HG02610 (cell line): ENCODE data around the gene ZC3H11A.
"Not testable (repeated sequence)": the region's sequence is repeated elsewhere in the genome, so short reads cannot be mapped to it uniquely, and the experiment has no call there.

Source experiments
- ATAC-seq: cut with Tn5 transposase; IDR thresholded peaks from one replicate; pipeline ENCODE4 v1.9.1; 2021; ENCODE audit warnings: mild to moderate bottlenecking, moderate library complexity; ENCODE audit not compliant: unreplicated experiment

The ZC3H11A gene

DNA sequence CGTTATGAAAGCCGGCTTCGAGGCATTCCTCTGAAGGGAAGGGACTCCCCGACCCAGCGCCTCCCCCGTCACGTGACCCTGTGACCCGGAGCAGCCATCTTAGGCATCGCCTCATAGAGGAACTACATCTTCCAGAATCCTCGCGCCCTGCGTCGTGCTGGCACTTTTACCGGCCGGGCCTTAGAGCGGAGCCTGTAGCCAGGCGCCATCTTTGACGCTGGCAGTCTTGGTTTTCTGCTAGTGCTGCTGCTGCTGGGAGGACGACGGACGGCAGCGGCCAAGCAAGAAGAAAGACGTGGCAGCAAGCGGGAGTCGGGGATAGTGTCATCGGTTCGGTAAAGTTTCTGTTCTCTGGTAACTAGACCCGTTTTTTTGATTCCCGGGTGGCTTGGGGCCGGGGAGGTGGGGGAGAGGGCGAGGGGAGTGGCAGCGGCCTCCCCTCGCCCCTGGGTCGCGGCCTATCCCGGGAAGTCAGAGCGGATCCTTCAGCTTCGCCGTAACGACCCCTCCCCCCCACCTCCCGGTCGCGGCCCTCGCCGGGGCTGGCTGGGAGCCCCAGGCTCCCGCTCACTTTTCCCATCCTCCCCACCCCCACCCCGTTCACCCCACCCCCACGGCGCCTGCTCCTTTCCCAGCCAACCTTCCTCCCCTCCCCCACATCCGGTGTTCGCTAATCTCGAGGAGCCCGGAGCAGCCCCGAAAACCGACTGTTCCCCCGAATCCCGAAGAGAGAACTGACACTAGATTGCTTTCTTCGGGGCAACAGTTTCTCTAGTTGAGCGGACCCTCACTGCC, at the start of gene ZC3H11A, which contains the start of gene ZBED6:
ZC3H11A (plus strand) TSS at position 183 of the 795 bp plus-strand sequence. CDS start 21,448 bp downstream, outside the sequence.
ZBED6 (plus strand) TSS at position 183 of the 795 bp plus-strand sequence. CDS start 1,900 bp downstream, outside the sequence.
- peak; percentile 96 for ATAC-seq

DNA sequence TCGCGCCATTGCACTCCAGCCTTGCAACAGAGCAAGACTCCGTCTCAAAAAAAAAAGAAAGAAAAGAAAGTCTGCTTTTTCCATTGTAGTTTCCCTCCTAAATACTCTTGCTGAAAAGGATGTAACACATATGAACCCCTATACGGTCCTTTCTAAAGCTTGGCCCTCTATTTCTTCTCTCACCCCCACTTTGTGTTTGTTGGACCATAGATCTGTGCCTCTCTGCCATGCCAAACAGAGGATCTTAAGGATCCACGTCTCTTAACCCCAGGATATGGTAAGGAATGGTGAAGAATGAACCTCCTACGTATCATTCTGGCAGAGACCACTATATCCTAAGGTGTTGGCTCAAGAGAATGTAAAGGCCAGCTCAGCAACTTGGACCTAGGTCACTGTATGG, 49.1 kb upstream of the ZC3H11A start:
- ATAC-seq: no peak

- ATAC-seq: no peak
Measured at GRCh38 chr1:203751051-203751450, 44.4 kb upstream of the ZC3H11A start.

DNA sequence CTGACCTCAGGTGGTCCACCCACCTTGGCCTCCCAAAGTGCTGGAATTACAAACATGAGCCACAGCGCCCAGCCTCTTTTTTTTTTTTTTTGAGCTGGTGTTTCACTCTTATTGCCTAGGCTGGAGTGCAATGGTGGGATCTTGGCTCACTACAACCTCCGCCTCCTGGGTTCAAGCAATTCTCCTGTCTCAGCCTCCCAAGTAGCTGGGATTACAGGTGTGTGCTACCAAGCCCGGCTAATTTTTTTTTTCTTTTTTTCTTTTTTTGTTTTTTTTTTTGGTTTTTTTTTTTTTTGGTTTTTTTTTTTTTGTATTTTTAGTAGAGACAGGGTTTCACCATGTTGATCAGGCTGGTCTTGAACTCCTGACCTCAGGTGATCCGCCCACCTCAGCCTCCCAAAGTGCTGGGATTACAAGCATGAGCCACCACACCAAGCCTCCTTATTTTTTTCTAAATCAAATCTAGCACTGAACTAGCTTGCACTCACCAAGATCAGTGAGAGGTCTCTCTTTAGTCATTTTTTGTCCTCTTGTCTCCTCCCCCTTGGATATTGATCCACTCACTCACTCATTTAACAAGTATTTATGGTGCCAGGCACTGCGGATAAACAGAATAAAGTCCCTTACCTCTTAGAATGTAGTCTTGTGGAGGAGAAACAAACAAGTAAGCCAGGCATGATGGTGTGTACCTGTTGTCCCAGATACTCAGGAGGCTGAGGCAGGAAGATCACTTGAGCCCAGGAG, 43.6 kb upstream of the ZC3H11A start:
- not testable (repeated sequence) for ATAC-seq

DNA sequence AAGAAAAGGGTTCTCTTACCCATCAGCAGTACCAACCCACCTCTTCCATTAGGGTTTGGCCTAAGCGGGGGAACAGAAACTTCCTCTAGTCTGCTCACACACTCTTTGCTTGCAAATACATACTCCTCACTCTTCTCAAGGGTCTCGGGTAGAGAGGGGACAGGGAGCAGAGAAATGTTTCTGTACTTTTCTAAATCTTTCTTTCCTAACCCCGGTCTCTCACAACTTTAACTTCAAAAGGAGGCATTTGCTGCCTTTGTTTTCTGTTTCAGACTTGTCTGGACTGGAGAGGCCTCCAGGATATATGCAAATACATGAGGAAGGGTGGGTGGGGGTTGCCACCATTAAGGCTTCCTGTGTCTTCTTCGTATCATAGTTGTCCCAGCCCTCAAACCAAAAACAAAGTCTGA, 41.0 kb upstream of the ZC3H11A start:
- no peak for ATAC-seq

GRCh38 chr1:203756036-203756435, 39.4 kb upstream of the ZC3H11A start:
- ATAC-seq: no peak

DNA sequence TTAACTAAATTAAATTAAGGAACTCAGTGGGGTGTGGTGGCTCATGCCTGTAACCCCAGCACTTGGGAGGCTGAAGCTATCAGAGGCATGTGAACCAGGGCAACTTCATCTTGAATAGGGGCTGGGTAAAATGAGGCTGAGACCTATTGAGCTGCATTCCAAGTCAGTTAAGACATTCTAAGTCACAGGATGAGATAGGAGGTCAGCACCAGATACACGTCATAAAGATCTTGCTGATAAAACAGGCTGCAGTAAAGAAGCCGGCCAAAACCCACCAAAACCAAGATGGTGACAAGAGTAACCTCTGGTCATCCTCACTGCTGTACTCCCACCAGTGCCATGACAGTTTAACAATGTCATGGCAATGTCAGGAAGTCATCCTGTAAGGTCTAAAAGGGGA, 36.7 kb upstream of the ZC3H11A start:
- not testable (repeated sequence) for ATAC-seq

DNA sequence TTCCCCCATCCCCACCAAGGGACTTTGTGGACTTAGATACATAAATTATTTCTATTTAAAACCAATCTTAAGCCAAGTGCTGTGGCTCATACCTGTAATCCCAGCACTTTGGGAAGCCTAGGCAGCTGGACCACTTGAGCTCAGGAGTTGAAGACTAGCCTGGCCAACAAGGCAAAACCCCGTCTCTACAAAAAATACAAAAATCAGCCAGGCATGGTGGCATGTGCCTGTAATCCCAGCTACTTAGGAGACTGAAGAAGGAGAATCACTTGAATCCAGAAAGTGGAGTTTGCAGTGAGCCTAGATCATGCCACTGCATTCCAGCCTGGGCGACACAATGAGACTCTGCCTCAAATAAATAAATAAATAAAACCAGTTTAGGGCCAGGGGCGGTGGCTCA, 34.9 kb upstream of the ZC3H11A start:
- no peak for ATAC-seq

DNA sequence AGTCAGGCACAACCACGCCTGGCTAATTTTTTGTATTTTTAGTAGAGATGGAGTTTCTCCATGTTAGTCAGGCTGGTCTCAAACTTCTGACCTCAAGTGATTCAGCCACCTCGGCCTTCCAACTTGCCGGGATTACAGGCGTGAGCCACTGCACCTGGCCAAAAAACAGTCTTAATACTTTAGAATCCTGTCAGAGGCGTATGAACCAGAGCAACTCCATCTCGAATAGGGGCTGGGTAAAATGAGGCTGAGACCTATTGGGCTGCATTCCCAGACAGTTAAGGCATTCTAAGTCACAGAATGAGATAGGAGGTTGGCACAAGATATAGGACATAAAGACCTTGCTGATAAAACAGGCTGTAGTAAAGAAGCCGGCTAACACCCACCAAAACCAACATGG, 33.5 kb upstream of the ZC3H11A start:
- not testable (repeated sequence) for ATAC-seq

GRCh38 chr1:203763505-203763904, 31.9 kb upstream of the ZC3H11A start:
- ATAC-seq: no peak

- ATAC-seq: no peak
Measured at GRCh38 chr1:203764105-203765028, 31.1 kb upstream of the ZC3H11A start.

- peak; percentile 45 for ATAC-seq
Measured at GRCh38 chr1:203765029-203765837, 30.2 kb upstream of the ZC3H11A start, which contains the start of gene LAX1. LAX1 (plus strand) TSS chr1:203765183; CDS start chr1:203765566, 383 bp downstream.

- ATAC-seq: no peak
Measured at GRCh38 chr1:203768256-203768655, 27.2 kb upstream of the ZC3H11A start.

DNA sequence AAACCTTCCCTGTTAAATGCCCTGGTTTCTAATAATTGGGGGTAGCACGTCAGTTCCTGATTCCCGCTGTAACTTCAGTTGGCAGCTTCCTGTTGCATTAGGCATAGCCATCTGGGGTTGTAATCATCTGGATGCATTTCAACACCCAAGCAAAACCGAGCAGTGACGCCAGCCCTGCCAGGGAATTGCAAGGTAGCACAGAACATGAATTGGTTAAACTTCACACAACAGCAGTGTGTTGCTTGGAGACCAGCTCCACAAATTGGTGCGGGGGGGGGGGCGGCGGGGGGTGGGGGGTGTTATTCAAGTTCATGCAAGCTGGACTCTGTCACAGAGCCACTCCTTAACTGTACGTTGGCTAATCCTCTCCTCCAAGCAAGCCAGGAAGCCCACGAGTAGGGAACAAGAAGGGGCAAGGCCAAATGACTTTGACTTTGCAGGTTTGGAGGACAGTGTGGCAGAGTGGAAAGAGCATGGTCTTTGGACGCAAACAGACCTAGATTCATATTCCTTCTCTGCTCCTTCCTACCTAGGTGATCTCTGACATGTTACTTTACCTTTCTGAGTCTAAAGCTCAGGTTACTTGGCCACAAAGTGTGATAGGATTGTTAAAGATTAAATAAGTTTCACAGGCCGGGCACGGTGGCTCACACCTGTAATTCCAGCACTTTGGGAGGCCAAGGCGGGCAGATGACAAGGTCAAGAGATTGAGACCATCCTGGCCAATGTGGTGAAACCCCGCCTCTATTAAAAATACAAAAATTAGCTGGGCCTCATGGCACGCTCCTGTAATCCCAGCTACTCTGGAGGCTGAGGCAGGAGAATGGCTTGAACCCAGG, 25.7 kb upstream of the ZC3H11A start:
- no peak for ATAC-seq

DNA sequence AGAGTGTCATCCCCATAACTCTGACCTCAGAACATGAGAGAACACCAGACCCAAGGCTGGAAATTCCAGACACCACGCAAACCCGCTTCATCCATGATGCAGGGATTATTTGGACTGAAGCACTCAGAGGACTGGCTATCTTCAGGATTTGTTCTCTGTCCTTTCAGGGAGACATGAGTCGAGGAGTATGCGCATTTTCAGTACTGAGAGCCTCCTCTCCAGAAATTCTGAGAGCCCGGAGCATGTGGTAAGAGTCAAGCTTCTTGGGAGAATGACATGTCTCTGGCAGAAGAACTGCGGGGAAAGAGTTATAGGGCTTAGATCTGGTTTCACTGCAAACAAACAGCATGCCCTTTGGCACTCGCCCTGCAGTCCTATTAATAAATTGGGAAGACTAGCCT, 23.5 kb upstream of the ZC3H11A start:
- no peak for ATAC-seq

DNA sequence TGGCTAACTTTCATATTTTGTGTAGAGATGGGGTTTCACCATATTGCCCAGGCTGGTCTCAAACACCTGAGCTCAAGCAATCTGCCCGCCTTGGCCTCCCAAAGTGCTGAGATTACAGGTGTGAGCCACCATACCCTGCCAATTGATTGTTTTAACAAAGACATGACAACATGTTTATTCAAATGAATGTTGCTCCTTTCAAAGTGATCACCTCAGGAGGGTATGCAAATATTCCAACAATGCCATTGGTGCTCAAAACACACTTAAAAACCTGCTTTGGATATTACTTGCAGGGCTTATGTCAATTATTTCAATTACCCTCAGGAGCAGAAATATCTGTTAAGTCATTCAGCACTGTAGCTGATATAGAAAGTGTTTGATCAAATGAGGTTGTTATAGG, 22.6 kb upstream of the ZC3H11A start:
- ATAC-seq: no peak

DNA sequence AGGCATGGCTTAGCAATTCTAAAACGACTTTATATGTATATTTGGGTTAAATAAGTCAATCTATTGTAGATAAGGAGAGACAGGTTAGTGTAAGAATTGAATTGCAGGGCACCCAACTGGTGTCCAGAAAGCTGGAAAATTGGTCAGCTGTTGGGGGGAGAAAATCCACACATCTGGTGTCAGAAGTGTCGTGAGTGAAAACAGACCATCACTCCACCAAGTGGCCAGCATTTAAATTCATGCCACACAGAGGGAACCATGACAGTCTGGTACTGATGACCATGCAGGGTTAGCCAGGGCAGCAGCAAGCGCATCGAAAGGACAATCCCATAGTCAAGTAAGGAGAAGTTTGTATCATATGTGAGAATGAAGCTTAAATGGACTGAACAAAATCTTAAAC, 18.8 kb upstream of the ZC3H11A start:
- no peak for ATAC-seq

GRCh38 chr1:203777596-203777995, 17.8 kb upstream of the ZC3H11A start:
- ATAC-seq: no peak

GRCh38 chr1:203778146-203778545, 17.3 kb upstream of the ZC3H11A start:
- ATAC-seq: no peak
